Right cardiac atrium (tissue), 5 donors: ENCODE data around the gene UMODL1. TPM values are rescaled to one million over a fixed set of nuclear protein-coding genes. Genes with fewer than 3 reads are reported as not detected.
"Not testable (repeated sequence)": the region's sequence is repeated elsewhere in the genome, so short reads cannot be mapped to it uniquely, and the experiment has no call there.

Source experiments
- ATAC-seq, 2 donors: fragments of 200-7000 bp; cut with Tn5 transposase; one replicate each; pipeline versions ENCODE4 v1.8.0 to v1.9.1; 2020; ENCODE audit warnings: moderate library complexity in 2 of 2, mild to moderate bottlenecking in 1 of 2
- DNase-seq, 3 donors: peaks; one replicate each; pipeline ENCODE4 v3.0.0-alpha.2; 2020
- H3K27ac ChIP-seq: one replicate; pipeline ENCODE4 v1.5.1; 2013; ENCODE audit warnings: mild to moderate bottlenecking, low read length, control low read depth, moderate library complexity
- H3K27me3 ChIP-seq: one replicate; pipeline ENCODE4 v1.6.1; 2013; ENCODE audit not compliant: control insufficient read depth, insufficient read depth
- H3K4me1 ChIP-seq: one replicate; pipeline ENCODE4 v1.6.1; 2013; ENCODE audit warnings: low read length; ENCODE audit not compliant: control insufficient read depth, insufficient read depth
- H3K4me3 ChIP-seq: one replicate; pipeline ENCODE4 v1.5.1; 2013; ENCODE audit warnings: low read length, control low read depth
- H3K9me3 ChIP-seq: one replicate; pipeline ENCODE4 v1.6.1; 2013; ENCODE audit warnings: low read length; ENCODE audit not compliant: control insufficient read depth
- WGBS: extraction: QIAGEN DNeasy Blood & Tissue Kit; methylation state at CpG from one replicate; pipeline ENCODE4 v1.1.7; 2013; 5-methylcytosine and 5-hydroxymethylcytosine counted together
- intact Hi-C, 4 donors: fragments of 100-400 bp; cut with DNase I; formaldehyde crosslinking; loops; one replicate each; pipeline versions ENCODE4 v1.11.0 to v1.14.0; 2022 to 2023
- polyA plus RNA-seq: library from polyadenylated mRNA; stranded (reverse); fragments of 200-250 nt; gene quantifications from one replicate; pipeline ENCODE4 v1.2.3, GENCODE V29; 2013
- total RNA-seq, 4 donors: library from RNA; stranded (reverse); fragmentation: NEBNext Ultra II Directional; extraction: Animal tissue kit (Norgen Biotek cat#: 25700); gene quantifications; one replicate each; pipeline ENCODE4 v1.2.1, GENCODE V29; 2021
- donor health status: healthy with polysubstance abuse.
- donor health status: DM: no; HTN: yes; CAD: no.
- donor health status: DM: no; HTN: no; CAD: no.
- donor health status: DM: no; HTN: yes; CAD: no; lungs with severe emphysema.
- donor health status: DM: yes; HTN: yes; CAD: no.

UMODL1 gene
- total and polyA plus RNA-seq, 5 donors: not detected

GRCh38 chr21:42069843-42070242 is 1.3 kb upstream of the UMODL1 start:
- DNase-seq (no peak), ATAC-seq (no peak)
- WGBS: 50% methylated on average over 10 of the region's 10 CpGs
- H3K9me3 ChIP-seq: no peaks in the 10 kb centered on the region
- no peaks in the 10 kb centered on the region for H3K4me1 ChIP-seq
- no peaks in the 10 kb centered on the region for H3K27me3 ChIP-seq
- no peak overlapping the region for H3K4me3 ChIP-seq
- H3K27ac ChIP-seq: no peak overlapping the region
- intact Hi-C loops: no loop called here

- H3K27me3 ChIP-seq: no peaks in the 10 kb centered on the region
- H3K4me1 ChIP-seq: no peaks in the 10 kb centered on the region
- DNase-seq (peak in 2 of 3 donors; percentile 2 to 14), ATAC-seq (peak in 1 of 2 donors; percentile 11)
- WGBS: 77% methylated on average over 21 of the region's 21 CpGs
- no peak overlapping the region for H3K27ac ChIP-seq
- intact Hi-C loops: no loop called here
- no peaks in the 10 kb centered on the region for H3K9me3 ChIP-seq
- no peak overlapping the region for H3K4me3 ChIP-seq
These were observed 2.3 kb downstream of the UMODL1 start for GRCh38 chr21:42073145-42074099.

- Histone ChIP-seq H3K27ac (no peak overlapping the region), H3K9me3 (no peaks in the 10 kb centered on the region), H3K4me1 (no peaks in the 10 kb centered on the region), H3K27me3 (no peaks in the 10 kb centered on the region), H3K4me3 (no peak overlapping the region)
- DNase-seq: peak in 1 of 3 donors; percentile 29
- intact Hi-C loops: no loop called here
- 92% methylated on average over 35 of the region's 35 CpGs for WGBS
- no peak for ATAC-seq
These were observed 4.8 kb downstream of the UMODL1 start for GRCh38 chr21:42075686-42076471.

DNA sequence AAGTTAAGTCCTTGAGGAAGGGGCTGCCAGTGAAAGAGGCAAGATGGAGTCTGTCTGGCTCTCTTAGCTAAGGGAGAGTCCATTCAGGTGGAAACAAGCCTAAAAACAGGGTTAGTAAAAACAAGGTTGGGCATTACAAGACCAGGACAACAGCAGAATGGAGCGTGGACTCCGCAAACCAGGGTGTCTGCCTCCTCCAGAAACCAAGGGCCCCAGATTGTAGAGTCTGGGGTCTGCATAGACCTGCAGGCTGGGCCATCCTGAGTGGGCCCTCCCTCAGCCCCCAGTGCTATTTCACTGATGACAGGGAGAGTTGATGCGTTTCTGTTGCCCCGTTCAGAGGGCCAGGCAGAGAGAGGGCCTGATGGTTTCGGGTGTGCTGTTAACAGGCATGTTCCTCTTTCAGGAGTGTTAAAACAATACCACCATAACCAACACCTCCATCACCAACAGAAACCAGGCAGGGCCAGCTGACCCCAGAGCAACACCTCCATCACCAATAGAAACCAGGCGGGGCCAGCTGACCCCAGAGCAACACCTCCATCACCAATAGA is 6.6 kb downstream of the UMODL1 start:
- H3K4me3 ChIP-seq, DNase-seq, ATAC-seq, H3K27me3 ChIP-seq, H3K4me1 ChIP-seq, H3K9me3 ChIP-seq, H3K27ac ChIP-seq, intact Hi-C loops: not testable (repeated sequence)
- WGBS: 90% methylated on average over 6 of the region's 6 CpGs

DNA sequence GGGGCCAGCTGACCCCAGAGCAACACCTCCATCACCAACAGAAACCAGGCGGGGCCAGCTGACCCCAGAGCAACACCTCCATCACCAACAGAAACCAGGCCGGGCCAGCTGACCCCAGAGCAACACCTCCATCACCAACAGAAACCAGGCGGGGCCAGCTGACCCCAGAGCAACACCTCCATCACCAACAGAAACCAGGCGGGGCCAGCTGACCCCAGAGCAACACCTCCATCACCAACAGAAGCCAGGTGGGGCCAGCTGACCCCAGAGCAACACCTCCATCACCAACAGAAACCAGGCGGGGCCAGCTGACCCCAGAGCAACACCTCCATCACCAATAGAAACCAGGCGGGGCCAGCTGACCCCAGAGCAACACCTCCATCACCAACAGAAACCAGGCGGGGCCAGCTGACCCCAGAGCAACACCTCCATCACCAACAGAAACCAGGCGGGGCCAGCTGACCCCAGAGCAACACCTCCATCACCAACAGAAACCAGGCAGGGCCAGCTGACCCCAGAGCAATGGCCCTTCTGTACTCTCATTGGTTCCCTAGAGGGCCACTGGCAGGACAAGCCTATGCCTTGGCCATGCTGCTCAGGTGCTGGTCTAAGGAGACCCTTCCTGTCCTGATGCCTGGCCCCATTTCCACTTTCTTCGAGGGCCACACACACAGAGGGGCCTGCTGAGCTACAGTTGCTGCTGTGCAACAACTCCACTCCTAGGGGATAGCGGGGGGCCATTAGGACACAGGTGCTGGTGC is 7.3 kb downstream of the UMODL1 start:
- intact Hi-C loops, H3K27ac ChIP-seq, H3K4me1 ChIP-seq, ATAC-seq, H3K4me3 ChIP-seq, H3K9me3 ChIP-seq, H3K27me3 ChIP-seq: not testable (repeated sequence)
- DNase-seq: peak in 1 of 3 donors; percentile 0
- WGBS: 93% methylated on average over 9 of the region's 10 CpGs

GRCh38 chr21:42079008-42079938 is 8.2 kb downstream of the UMODL1 start:
- intact Hi-C loops: no loop called here
- Histone ChIP-seq H3K4me1 (no peaks in the 10 kb centered on the region), H3K9me3 (no peaks in the 10 kb centered on the region), H3K27me3 (no peaks in the 10 kb centered on the region), H3K27ac (no peak overlapping the region), H3K4me3 (no peak overlapping the region)
- DNase-seq (peak in 1 of 3 donors; percentile 33), ATAC-seq (no peak)
- WGBS: 88% methylated on average over 13 of the region's 13 CpGs

GRCh38 chr21:42079939-42080787 is 9.0 kb downstream of the UMODL1 start:
- no peak overlapping the region for H3K4me3 ChIP-seq
- ATAC-seq (no peak), DNase-seq (peak in 1 of 3 donors; percentile 29)
- no peaks in the 10 kb centered on the region for H3K4me1 ChIP-seq
- no peaks in the 10 kb centered on the region for H3K9me3 ChIP-seq
- intact Hi-C loops: no loop called here
- no peak overlapping the region for H3K27ac ChIP-seq
- 60% methylated on average over 25 of the region's 25 CpGs for WGBS
- no peaks in the 10 kb centered on the region for H3K27me3 ChIP-seq

DNA sequence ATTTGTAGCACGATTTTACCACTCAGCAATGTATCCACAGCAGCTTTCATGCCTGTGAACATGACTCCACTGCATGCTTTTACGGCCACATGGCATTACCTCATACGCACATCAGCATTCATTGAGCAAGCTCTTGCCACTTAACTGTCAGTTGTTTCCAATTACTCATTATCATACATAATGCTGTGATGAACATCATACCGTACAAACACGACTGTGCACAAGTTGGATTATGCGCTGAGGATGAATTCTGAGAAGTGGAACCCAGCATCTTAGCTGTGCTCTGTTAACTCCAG is 9.6 kb downstream of the UMODL1 start:
- no peak overlapping the region for H3K27ac ChIP-seq
- peak in 1 of 3 donors; percentile 3 for DNase-seq
- intact Hi-C loops: no loop called here
- peak in 1 of 2 donors; percentile 32 for ATAC-seq
- no peak overlapping the region for H3K4me3 ChIP-seq
- no peaks in the 10 kb centered on the region for H3K4me1 ChIP-seq
- no peaks in the 10 kb centered on the region for H3K9me3 ChIP-seq
- WGBS: 54% methylated on average over 6 of the region's 6 CpGs
- H3K27me3 ChIP-seq: no peaks in the 10 kb centered on the region

- peak in 1 of 2 donors; percentile 10 for ATAC-seq
- DNase-seq: peak in 1 of 3 donors; percentile 38
- no peaks in the 10 kb centered on the region for H3K27me3 ChIP-seq
These were observed 10.0 kb downstream of the UMODL1 start for GRCh38 chr21:42081138-42081537.

More at GRCh38 chr21:42081138-42081537, 10.0 kb downstream of the UMODL1 start:
- intact Hi-C loops: no loop called here
- H3K27ac ChIP-seq: no peak overlapping the region
- no peak overlapping the region for H3K4me3 ChIP-seq
- 64% methylated on average over 8 of the region's 8 CpGs for WGBS
- H3K9me3 ChIP-seq: no peaks in the 10 kb centered on the region
- H3K4me1 ChIP-seq: no peaks in the 10 kb centered on the region
